DLD1 (cell line): ENCODE results near the gene GALNS.

Source experiments
- in situ Hi-C: cut with HindIII; loops from 2 replicates; pipeline ENCODE4 v1.10.0; 2017; ENCODE audit warnings: low sequenced_read_pairs

Gene GALNS

DNA sequence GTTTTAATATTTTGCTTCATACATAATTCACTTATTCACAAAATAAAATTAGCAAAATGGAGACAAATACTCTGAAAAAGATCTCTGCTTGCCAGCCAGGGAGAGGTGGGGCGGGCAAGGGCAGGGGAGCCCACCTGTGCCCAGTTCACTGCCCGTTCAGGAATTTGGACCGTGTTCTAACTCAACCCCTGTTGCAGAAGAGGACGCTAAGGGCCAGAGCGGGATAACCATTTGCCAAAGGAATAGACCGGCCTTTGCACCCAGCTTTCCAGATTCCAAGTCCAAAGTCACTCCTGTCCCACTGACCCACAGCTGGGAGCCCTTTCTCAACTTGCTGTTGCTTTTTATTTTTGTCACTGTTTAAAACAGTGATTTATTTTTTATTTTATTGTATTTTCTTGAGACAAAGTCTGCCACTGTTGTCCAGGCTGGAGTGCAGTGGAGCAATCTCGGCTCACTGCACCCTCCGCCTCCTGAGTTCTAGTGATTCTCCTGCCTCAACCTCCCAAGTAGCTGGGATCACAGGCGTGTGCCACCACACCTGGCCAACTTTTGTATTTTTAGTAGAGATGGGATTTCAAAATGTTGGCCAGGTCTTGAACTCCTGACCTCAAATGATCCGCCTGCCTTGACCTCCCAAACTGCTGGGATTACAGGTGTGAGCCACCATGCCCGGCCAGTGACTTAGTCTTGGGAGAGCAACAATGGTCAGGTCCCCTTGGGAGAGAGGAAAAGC lies 69.0 kb downstream of the GALNS start:
- in situ Hi-C loops, result no loop called here

- in situ Hi-C loops, result no loop called here
These were observed 71.4 kb downstream of the GALNS start, which contains the start of gene PIEZO1 for GRCh38 chr16:88785106-88785924. TSS of gene PIEZO1 (minus strand) at chr16:88785220. CDS start at chr16:88784964, 256 bp downstream.

DNA sequence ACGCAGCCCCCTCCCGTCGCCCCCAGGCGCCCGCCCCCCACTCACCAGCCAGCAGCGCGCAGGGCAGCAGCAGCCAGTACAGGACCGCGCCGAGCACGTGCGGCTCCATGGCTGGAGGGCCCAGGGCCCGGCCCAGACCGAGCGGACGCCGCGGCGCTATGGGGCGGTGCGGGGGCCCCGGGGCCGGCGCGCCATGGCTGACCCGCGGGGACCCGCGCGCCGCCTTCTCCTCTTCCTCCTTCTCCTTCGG lies 72.0 kb downstream of the GALNS start:
- in situ Hi-C loops, result no loop called here

DNA sequence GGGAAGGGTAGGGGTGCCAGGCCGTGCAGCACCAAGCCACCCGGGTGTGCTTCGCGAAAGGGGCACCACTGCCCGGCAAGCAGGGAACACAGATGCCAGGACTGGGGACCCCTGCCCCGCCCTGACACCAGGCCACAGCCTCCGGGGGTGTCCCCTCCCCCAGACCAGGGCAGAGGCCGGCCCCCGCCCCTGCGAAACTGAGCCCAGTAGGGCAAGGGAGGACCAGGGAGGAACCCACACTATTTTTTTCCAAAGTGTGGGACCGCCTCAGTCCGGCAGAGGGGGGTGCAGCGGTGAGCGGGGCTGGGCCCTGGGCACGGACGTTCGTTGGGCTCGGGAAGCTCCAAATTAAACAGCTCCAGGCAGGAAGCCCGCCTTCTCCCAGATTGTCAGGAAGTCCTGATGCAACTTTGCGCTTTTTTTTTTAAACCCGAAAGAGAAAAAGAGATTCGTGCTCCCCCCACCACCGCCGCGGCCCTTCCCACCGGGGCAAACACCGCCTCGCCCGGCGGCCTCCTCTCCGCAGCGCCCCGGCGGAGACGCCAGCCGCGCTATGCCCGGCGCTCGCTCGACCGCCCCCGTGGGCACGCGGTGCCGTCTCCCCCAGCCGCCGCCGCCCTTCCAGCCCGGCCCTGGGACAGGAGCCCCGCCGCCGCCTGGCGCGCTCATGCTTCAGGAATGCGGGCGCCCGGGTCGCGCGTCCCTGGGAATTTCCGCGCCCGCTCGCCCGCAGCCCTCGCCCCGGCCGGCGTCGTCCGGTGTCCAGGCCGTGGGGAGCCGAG lies 72.5 kb downstream of the GALNS start:
- in situ Hi-C loops, result no loop called here

- in situ Hi-C loops, result no loop called here
These were observed 73.2 kb downstream of the GALNS start for GRCh38 chr16:88783391-88784073.

GRCh38 chr16:88782454-88783390 lies 74.0 kb downstream of the GALNS start:
- in situ Hi-C loops, result no loop called here

DNA sequence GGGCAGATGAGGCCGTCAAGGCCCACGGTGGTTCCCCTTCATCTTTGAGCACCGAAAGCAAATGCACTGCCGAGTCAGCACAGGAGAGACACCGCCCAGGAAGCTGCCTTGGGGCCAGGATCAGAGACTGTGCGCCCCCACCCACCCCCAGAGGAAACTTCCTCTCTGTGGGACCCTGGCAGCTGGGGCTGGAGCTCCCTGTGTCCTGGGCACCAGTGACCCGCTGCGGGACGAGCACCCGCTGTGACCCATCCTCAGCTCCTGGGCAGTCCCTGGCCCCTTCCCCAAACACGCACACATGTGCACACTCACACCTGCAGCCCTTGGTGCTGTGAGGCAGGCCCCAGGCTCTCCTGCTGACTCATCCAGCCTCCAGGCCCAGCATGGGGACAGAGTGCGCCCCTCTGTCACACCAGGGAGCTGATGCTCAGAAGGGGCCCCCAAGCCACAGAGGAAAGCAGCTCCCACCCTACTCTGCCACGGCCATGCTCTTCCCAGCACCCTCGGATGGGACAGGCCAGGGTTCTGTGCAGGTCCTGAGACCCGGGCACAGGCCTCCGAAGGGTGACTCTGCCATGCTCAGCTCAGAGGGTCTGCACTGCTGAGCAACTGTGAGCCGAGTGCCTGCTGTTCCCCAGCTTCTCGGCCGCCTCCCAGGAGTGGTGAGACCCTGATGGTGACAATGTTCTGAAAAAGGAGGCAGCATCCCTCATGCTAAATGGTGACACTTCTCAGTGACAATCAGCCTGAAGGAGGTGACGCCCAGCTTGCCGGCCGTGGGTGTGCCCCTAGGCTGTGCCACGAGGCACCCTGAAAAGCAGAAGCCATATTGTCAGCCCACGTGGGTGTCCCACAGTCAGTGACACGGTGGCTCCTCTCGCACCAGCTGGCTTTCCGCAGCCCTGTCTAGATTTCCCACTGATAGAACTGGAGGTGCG lies 75.3 kb downstream of the GALNS start:
- in situ Hi-C loops, result no loop called here

- in situ Hi-C loops, result no loop called here
These were observed 76.3 kb downstream of the GALNS start for GRCh38 chr16:88780142-88781062.

- in situ Hi-C loops, result no loop called here
These were observed 77.2 kb downstream of the GALNS start for GRCh38 chr16:88779406-88780141.

- in situ Hi-C loops, result no loop called here
These were observed 78.1 kb downstream of the GALNS start for GRCh38 chr16:88778541-88779065.

- in situ Hi-C loops, result no loop called here
These were observed 78.5 kb downstream of the GALNS start for GRCh38 chr16:88778271-88778525.

- in situ Hi-C loops, result no loop called here
These were observed 79.1 kb downstream of the GALNS start for GRCh38 chr16:88777471-88778270.

- in situ Hi-C loops, result no loop called here
These were observed 80.9 kb downstream of the GALNS start for GRCh38 chr16:88775825-88776224.

GRCh38 chr16:88774544-88775393 lies 82.0 kb downstream of the GALNS start:
- in situ Hi-C loops, result no loop called here

DNA sequence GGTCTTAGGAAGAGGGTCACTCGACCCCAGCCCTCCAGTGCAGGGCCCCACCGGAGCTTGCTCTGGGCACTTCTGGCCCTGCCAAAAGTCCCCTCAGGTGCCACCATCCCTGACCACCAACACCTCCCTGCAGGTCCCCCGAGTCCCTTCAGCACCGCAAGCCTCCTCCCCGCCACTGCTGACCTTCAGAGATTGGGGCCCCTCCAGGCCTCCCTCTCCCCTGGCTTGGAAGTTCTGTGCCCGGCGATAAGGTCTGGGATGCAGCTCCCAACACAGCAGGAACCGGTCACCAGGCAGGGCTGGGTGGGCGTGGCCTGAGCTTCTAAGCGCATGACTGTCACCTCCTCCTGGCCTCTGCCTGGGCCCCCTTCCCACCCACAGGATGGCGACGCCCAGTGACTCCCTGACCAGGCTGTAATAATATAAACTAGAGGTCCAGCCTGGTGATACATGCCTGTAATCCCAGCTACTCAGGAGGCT lies 82.9 kb downstream of the GALNS start:
- in situ Hi-C loops, result no loop called here
